ENCODE measurements around the gene TEF.
"Not testable (repeated sequence)": the region's sequence is repeated elsewhere in the genome, so short reads cannot be mapped to it uniquely, and the experiment has no call there.

Gene TEF

DNA sequence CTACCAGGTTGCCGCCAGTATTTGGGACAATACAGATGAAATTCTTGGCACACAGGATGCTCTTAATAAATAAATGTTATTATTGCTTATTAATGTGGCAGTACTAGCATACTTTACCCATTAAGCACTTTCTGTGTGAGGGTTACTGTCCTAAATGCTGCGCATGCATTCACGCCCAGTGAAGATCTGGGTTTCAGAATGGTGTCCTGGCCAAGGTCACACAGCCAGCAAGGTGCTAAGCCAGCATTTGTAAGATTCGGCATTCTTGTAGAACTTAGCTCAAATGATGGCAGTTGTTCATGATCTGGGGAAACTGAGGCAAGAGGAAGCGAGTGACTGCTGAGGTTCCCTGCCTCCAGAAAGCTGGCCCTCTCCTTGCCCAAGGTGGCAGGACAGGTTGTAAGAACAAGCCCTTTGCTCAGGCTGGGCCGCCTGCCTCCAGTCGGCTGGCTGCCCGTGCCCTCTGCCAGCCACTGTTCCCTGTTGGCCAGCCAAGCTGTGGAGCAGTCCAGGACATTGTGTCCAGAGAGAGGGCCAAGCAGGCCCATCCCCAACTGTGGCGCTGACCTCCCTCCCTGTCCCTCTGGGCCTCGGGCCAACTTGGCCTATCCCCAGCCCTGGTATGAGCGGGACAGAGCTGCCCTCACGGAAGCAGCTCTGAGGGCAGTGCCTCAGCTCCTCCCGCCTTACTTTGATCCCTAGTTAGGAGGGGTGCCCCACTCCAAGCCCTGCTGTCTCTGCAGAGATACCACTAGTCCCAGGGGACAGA is 36.1 kb downstream of the TEF start:
- H3K27ac ChIP-seq = peak overlapping the region; percentile 72
- TF ChIP-seq, protein P1, sequence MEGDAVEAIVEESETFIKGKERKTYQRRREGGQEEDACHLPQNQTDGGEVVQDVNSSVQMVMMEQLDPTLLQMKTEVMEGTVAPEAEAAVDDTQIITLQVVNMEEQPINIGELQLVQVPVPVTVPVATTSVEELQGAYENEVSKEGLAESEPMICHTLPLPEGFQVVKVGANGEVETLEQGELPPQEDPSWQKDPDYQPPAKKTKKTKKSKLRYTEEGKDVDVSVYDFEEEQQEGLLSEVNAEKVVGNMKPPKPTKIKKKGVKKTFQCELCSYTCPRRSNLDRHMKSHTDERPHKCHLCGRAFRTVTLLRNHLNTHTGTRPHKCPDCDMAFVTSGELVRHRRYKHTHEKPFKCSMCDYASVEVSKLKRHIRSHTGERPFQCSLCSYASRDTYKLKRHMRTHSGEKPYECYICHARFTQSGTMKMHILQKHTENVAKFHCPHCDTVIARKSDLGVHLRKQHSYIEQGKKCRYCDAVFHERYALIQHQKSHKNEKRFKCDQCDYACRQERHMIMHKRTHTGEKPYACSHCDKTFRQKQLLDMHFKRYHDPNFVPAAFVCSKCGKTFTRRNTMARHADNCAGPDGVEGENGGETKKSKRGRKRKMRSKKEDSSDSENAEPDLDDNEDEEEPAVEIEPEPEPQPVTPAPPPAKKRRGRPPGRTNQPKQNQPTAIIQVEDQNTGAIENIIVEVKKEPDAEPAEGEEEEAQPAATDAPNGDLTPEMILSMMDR (conservative IDR thresholded peaks at IDR 0.05; ENCODE audit: low read depth) = no peak
- POLR2A ChIA-PET (ENCODE audit: low non-redundant PET) = no interaction called here
- no peak for DNase-seq (ENCODE audit: low spot score)
- CTCF ChIA-PET = interaction anchor here (1.1 kb wide), 1 partner anchor 14 kb away, joined by 3 read pairs; no protein-coding TSS in a partner anchor

DNA sequence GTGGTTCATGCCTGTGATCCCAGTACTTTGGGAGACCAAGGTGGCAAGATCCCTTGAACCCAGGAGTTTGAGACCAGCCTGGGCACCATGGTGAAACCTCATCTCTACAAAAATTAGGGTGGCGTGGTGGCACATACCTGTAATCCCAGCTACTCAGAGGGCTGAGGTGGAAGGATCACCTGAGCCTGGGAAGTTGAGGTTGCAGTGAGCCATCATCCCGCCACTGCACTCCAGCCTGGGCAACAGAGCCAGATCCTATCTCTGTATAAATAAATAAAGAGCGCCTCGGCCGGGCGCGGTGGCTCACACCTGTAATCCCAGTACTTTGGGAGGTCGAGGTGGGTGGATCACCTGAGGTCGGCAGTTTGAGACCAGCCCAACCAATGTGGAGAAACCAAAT is 37.0 kb downstream of the TEF start:
- ChIA-PET POLR2A (ENCODE audit: low non-redundant PET) (no interaction called here), CTCF (interaction anchor here (1.1 kb wide), 1 partner anchor 15 kb away, joined by 3 read pairs; no protein-coding TSS in a partner anchor)
- DNase-seq (ENCODE audit: low spot score) = no peak
- peak overlapping the region; percentile 72 for H3K27ac ChIP-seq
- TF ChIP-seq, protein P1 (conservative IDR thresholded peaks at IDR 0.05; ENCODE audit: low read depth) = no peak

DNA sequence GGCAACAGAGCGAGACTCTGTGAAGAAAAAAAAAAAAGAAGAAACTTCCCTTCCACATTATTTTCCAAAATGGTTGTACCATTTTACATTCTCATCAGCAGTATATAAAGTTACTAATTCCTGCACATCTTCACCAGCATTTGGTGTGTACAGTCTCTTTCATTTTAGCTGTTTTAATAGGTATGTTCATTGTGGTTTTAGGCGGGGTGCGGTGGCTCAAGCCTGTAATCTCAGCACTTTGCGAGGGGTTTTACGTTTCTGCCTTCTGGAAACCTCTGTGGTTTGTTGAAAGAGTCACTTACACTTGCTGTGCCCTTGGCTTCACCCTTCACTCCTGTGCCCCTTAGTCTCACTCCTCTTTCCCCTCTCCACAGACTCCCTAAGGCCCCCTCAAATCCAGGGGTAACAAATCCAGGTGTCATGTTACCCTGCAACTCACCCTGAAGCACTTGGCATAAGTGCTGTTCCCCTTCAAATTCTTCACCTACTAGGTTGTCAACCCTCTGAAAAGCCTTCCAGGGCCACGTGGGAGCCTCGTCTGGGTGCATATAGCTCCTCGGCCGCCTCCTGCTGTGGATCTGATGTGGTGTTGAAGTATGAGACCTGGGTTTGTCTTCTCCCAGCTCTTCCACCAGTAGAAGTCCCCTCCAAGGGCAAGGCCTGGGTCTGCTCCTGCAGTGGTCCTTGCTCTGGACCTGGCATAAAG is 44.1 kb downstream of the TEF start:
- TF ChIP-seq, protein P1 (conservative IDR thresholded peaks at IDR 0.05; ENCODE audit: low read depth) = no peak
- H3K27ac ChIP-seq = peak overlapping the region; percentile 17; the same call in 1 of the 2 replicates
- POLR2A ChIA-PET (ENCODE audit: low non-redundant PET) = no interaction called here
- DNase-seq (ENCODE audit: low spot score) = no peak
- CTCF ChIA-PET = interaction anchor here (0.7 kb wide), 1 partner anchor 92 kb away, joined by 5 read pairs; no protein-coding TSS in a partner anchor

DNA sequence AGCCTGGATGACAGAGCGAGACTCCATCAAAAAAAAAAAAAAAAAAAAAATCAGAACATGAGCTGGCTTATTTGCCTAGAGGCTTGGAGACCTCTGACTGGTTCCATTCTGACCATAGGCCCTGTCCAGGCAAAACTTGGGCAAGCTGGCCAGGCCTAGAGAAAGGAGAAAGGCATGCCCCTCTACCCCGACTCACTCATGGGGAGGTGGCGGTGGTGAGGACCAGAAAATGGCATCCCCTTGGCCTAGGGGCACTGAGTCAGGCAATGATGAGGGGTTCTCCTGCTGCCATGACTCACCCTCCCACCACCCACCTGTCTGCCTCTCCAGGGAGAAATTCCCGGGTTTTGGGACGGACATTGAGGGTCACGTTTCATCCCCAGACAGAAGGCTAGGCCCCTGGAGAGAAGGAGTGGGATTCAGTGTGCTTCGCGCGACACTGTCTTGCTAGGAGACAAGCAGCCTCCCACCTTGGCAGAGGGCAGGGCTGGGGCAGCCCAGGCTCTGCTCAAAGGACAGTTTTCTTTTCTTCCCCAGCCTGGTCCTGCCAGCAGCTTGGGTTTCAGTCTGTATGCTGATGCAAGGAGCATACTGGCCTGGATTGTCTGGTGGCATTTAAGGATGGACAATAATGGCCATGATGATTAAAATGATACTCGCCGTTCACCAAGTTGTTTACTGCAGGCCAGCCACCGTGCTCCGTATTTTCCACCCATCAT is 47.6 kb downstream of the TEF start:
- POLR2A ChIA-PET (ENCODE audit: low non-redundant PET) = no interaction called here
- TF ChIP-seq, protein P1 (conservative IDR thresholded peaks at IDR 0.05; ENCODE audit: low read depth) = no peak
- H3K27ac ChIP-seq = peak overlapping the region; percentile 44; the same call in 1 of the 2 replicates
- CTCF ChIA-PET = interaction anchor here (1.5 kb wide), 1 partner anchor 25 kb away, joined by 5 read pairs; no protein-coding TSS in a partner anchor
- DNase-seq (ENCODE audit: low spot score) = no peak

DNA sequence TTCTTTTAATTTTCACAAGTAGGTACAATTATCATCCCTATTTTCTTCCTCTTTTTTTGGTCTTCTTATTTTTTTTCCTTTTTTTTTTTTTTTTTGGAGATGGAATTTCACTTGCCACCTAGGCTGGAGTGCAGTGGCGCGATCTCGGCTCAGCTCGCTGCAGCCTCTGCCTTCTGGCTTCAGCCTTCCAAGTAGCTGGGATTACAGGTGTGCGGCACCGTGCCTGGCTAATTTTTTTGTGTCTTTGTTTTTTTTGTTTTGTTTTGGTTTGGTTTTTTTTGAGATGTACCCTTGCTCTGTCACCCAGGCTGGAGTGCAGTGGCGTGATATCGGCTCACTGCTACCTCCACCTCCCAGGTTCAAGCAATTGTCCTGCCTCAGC is 48.2 kb downstream of the TEF start:
- peak overlapping the region; percentile 44; the same call in 1 of the 2 replicates for H3K27ac ChIP-seq
- TF ChIP-seq, protein P1 (conservative IDR thresholded peaks at IDR 0.05; ENCODE audit: low read depth) = no peak
- POLR2A ChIA-PET (ENCODE audit: low non-redundant PET) = no interaction called here
- CTCF ChIA-PET = no interaction called here
- DNase-seq (ENCODE audit: low spot score) = no peak

DNA sequence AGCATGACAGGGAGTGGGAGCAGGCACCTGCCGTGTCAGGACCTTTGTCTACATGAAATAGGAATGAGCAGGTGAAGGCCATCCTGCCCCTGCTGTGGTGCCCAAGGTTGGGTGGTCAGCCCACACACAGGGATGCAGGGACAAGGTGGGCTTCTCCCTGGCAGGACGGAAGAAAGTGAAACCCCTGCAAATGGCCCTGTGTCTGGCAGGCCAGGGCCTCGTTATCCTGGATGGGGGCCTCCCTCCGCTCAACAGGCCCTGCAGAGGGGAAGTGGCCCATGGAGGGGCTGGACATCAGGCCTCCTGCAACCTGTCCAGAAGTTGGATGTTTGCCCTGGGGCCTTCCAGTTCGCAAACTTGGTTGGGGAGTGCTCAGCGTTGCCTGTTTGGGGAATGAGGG is 49.9 kb downstream of the TEF start:
- POLR2A ChIA-PET (ENCODE audit: low non-redundant PET) = no interaction called here
- DNase-seq (ENCODE audit: low spot score) = no peak
- TF ChIP-seq, protein P1 (conservative IDR thresholded peaks at IDR 0.05; ENCODE audit: low read depth) = no peak
- CTCF ChIA-PET = interaction anchor here (0.6 kb wide), 1 partner anchor 43 kb away, joined by 10 read pairs; no protein-coding TSS in a partner anchor
- H3K27ac ChIP-seq = no peak overlapping the region

DNA sequence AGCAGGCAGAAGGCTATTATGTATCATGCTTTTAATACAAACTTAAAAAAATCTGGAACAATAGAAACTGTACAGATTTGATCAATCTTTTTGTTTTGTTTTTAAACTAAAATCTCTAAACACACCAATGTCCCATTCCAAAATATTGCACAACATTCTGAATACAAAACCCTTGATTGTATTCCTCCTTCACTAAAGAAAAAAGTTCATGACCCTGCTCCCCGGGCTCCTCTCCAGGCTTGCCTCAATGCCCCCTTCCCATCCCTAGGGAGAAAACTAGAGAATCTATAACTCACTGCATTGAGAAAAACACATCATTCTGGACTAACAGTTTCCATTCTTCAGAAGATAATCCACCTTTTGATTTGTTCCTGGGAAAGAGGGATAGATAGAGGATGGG is 51.7 kb downstream of the TEF start:
- H3K27ac ChIP-seq; POLR2A ChIA-PET (ENCODE audit: low non-redundant PET); DNase-seq (ENCODE audit: low spot score); CTCF ChIA-PET: not testable (repeated sequence)

DNA sequence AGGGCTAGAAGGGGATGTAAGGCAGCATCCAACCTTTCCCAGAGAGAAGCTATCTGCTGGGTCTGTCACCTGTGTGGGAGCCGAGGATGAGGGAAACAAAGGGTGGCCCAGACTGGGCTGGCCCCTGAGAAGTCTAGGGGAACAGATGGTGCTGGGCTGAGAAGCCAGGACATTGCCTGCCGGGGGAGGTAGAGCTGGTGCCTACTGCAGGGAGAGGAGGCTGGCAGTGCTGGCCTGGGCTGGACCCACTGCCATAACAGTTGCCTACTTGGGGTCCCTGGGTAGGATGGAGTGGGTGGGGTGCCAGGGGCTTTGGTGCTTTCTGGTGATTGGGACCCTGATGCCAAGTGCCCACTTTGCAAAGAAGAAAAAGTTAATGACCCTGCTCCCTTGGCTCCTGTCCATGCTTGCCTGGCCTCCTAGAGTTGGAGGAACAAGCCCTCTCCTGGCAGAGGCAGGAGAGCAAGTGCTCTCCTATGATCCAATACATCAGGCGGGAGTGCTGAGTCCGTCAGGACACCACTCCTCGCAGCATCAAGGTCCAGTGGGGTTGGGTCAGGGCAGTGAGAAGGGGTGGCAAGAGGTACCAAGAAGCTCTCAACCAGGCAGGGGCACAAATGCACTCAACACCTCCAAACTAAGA is 52.7 kb downstream of the TEF start:
- POLR2A ChIA-PET (ENCODE audit: low non-redundant PET); CTCF ChIA-PET; DNase-seq (ENCODE audit: low spot score): not testable (repeated sequence)
- H3K27ac ChIP-seq = peak overlapping the region; percentile 34
